ENCODE results near the gene ATXN10. TPM values are rescaled to one million over a fixed set of nuclear protein-coding genes. Genes with fewer than 3 reads are reported as not detected.

ATXN10 gene
- total RNA-seq, 1 donor from 2014 or later, result 125 TPM

GRCh38 chr22:45770506-45770905, 98.9 kb downstream of the ATXN10 start:
- ATAC-seq (no peak), DNase-seq (no peak)
- no peak overlapping the region for H3K27ac ChIP-seq
- H3K4me3 ChIP-seq, result no peak overlapping the region
- TF ChIP-seq, protein P1, sequence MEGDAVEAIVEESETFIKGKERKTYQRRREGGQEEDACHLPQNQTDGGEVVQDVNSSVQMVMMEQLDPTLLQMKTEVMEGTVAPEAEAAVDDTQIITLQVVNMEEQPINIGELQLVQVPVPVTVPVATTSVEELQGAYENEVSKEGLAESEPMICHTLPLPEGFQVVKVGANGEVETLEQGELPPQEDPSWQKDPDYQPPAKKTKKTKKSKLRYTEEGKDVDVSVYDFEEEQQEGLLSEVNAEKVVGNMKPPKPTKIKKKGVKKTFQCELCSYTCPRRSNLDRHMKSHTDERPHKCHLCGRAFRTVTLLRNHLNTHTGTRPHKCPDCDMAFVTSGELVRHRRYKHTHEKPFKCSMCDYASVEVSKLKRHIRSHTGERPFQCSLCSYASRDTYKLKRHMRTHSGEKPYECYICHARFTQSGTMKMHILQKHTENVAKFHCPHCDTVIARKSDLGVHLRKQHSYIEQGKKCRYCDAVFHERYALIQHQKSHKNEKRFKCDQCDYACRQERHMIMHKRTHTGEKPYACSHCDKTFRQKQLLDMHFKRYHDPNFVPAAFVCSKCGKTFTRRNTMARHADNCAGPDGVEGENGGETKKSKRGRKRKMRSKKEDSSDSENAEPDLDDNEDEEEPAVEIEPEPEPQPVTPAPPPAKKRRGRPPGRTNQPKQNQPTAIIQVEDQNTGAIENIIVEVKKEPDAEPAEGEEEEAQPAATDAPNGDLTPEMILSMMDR (IDR thresholded peaks at IDR 0.05), result no peak
- no peaks in the 10 kb centered on the region for H3K4me1 ChIP-seq
- H3K9me3 ChIP-seq, result no peaks in the 10 kb centered on the region
- no peaks in the 10 kb centered on the region for H3K27me3 ChIP-seq
- intact Hi-C loops (cut with DNase I), result no loop called here
- peaks cover under 1% of the 10 kb centered on the region for H3K36me3 ChIP-seq

DNA sequence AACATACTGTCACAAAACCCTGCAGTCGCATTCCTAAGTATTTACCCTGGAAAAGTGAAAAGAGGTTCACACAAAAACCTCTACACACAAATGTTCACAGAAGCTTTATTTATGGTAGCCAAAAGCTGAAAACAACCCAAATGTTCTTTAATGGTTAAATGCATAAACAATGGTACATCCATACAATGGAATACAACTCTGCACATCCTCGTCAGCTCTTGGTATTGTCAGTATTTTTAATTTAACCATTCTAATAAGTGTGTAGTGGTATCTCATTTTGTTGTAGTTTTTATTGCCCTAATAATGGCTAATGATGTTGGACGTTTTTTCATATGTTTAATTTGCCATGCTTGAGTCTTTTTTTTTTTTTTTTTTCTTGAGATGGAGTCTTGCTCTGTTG, 99.4 kb downstream of the ATXN10 start:
- ATAC-seq (no peak), DNase-seq (no peak)
- Histone ChIP-seq H3K9me3 (no peaks in the 10 kb centered on the region), H3K27me3 (no peaks in the 10 kb centered on the region), H3K4me3 (no peak overlapping the region), H3K4me1 (no peaks in the 10 kb centered on the region), H3K27ac (no peak overlapping the region), H3K36me3 (no peaks in the 10 kb centered on the region)
- TF ChIP-seq, protein P1 (IDR thresholded peaks at IDR 0.05), result no peak
- intact Hi-C loops (cut with DNase I), result no loop called here

DNA sequence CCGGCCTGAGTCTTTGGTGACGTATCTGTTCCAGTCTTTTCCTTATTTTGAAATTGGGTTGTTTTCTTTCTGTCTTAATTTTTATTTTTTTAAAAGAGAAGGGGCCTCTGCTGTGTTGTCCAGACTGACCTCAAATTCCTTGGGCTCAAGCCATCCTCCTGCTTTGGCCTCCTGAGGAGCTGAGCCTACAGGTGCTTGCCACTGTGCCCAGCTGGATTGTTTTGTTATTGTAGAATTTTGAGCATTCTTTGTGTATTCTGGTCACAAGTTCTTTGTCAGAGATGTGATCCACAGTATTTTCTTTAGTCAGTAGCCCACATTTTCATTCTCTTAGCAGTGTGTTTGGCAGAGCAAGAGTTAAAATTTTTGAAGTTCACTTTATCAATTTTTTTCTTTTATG, 100.1 kb downstream of the ATXN10 start:
- Histone ChIP-seq H3K27ac (no peak overlapping the region), H3K9me3 (no peaks in the 10 kb centered on the region), H3K4me3 (no peak overlapping the region), H3K27me3 (no peaks in the 10 kb centered on the region), H3K36me3 (no peaks in the 10 kb centered on the region), H3K4me1 (no peaks in the 10 kb centered on the region)
- no peak for DNase-seq
- no peak for ATAC-seq
- TF ChIP-seq, protein P1 (IDR thresholded peaks at IDR 0.05), result no peak
- intact Hi-C loops (cut with DNase I), result no loop called here

DNA sequence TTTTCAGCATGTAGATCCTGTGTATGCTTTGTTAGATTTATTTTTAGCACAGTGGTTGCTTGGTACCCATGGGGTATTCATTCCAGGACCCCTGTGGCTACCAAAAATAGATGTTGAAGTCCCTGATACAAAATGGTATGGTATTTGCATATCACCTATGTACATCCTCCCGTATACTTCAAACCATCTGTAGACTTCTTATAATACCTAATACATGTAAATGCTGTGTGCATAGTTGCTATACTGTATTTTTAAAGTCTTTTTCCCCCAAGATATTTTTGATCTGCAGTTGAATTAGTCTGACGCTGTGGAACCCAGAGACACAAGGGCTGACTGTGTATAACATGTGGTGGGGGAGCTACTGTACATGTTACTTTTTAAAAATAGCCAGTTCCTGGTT, 101.1 kb downstream of the ATXN10 start:
- Histone ChIP-seq H3K9me3 (no peaks in the 10 kb centered on the region), H3K36me3 (no peaks in the 10 kb centered on the region), H3K27ac (no peak overlapping the region), H3K4me3 (no peak overlapping the region), H3K4me1 (no peaks in the 10 kb centered on the region), H3K27me3 (no peaks in the 10 kb centered on the region)
- DNase-seq (no peak), ATAC-seq (no peak)
- TF ChIP-seq, protein P1 (IDR thresholded peaks at IDR 0.05), result no peak
- intact Hi-C loops (cut with DNase I), result no loop called here

DNA sequence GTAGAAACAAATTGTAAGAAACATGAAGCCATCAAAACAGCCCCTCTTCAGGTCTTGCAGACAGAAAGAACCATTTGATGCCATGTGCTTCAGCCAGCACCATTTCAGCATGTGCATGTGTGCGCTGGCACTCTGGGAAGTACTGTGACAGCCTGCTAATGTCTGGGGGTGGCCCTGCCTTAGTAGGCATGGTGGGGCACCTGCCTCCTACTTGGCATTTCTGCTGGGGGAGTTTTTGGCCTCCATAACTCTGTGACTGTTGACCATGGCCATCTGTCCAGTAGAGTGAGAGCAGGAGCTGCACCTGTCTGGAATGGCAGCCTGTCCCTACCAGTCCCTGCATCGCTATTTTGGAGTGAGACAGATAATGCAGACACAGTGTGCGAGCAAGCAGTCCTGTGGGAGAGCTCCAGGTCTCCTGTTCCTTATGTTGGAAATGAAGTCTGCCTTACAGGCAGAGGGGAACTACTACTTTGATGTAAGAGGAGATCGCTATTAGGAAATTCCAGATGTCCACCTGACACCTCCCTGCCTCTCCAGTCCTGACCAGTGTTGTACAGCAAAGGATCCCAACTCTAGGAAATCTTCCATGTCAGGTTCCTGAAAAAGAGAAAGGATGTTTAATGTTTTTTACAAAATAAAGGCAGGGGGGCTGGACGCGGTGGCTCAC, 102.5 kb downstream of the ATXN10 start:
- Histone ChIP-seq H3K36me3 (no peaks in the 10 kb centered on the region), H3K9me3 (no peaks in the 10 kb centered on the region), H3K4me3 (no peak overlapping the region), H3K4me1 (no peaks in the 10 kb centered on the region), H3K27ac (no peak overlapping the region), H3K27me3 (no peaks in the 10 kb centered on the region)
- ATAC-seq, result no peak
- TF ChIP-seq, protein P1 (IDR thresholded peaks at IDR 0.05), result no peak
- intact Hi-C loops (cut with DNase I), result no loop called here
- no peak for DNase-seq

- intact Hi-C loops (cut with DNase I), result no loop called here
- DNase-seq, result no peak
- Histone ChIP-seq H3K27ac (no peak overlapping the region), H3K4me1 (no peaks in the 10 kb centered on the region), H3K4me3 (no peak overlapping the region), H3K27me3 (no peaks in the 10 kb centered on the region), H3K36me3 (no peaks in the 10 kb centered on the region), H3K9me3 (no peaks in the 10 kb centered on the region)
- ATAC-seq, result no peak
- TF ChIP-seq, protein P1 (IDR thresholded peaks at IDR 0.05), result no peak
Observed at GRCh38 chr22:45775062-45775461, 103.4 kb downstream of the ATXN10 start.
